Skin epidermis (tissue), 12 donors: ENCODE results near the gene SLC16A8.

Experiments
- H3K27ac ChIP-seq, 21 experiments: fragments of 200-600 bp; sonication (generic) in 11 of 21; one replicate each; pipeline ENCODE4 v1.5.0; 2020; ENCODE audit warnings: mild to moderate bottlenecking in 3 of 21, inconsistent platforms in 2 of 21, moderate library complexity in 2 of 21
- H3K4me3 ChIP-seq, 7 experiments: fragments of 200-600 bp; sonication (generic) in 2 of 7; one replicate each; pipeline ENCODE4 v1.5.0; 2020; ENCODE audit warnings: inconsistent platforms in 2 of 7, mild to moderate bottlenecking in 2 of 7, moderate library complexity in 1 of 7

Gene SLC16A8

GRCh38 chr22:38075105-38075825 is 8.7 kb downstream of the SLC16A8 start:
- H3K4me3 ChIP-seq: no peak overlapping the region

DNA sequence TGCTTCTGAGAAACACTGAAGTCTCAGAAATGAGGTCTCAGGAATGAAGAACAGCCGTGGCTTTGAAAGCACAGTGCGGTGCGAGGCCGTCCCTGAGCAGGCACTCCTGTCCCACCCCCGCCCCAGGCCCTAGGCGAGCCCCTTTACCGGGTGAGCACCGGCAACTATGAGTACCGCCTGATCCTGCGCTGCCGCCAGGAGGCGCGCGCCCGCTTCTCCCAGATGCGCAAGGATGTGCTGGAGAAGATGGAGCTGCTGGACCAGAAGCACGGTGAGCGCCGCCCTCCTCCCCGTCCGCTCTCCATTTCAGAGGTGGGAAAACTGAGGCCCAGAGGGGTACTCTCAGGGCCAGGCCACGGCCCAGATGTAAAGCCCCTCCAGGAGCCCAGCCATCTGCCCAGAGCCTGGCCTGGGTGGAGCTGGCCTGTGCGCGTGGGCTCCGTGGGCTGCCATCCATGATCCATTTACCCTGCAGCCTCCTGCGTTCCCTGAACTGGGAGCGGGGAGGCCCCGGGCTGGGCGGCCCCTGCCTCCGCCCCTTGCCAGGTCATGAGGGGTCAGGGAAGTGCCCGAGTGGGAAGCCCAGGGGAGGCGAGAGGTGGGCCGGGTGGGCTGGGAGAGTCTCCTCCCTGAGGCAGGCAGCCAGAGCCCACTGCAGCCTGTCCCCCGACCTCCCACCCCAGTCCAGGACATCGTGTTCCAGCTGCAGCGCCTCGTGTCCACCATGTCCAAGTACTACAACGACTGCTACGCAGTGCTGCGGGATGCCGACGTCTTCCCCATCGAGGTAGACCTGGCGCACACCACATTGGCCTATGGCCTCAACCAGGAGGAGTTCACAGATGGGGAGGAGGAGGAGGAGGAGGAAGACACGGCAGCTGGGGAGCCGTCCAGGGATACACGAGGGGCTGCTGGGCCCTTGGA is 9.5 kb downstream of the SLC16A8 start:
- no peak overlapping the region for H3K4me3 ChIP-seq
- H3K27ac ChIP-seq: no peak overlapping the region

More at GRCh38 chr22:38075105-38075825, 8.7 kb downstream of the SLC16A8 start:
- no peak overlapping the region for H3K27ac ChIP-seq

DNA sequence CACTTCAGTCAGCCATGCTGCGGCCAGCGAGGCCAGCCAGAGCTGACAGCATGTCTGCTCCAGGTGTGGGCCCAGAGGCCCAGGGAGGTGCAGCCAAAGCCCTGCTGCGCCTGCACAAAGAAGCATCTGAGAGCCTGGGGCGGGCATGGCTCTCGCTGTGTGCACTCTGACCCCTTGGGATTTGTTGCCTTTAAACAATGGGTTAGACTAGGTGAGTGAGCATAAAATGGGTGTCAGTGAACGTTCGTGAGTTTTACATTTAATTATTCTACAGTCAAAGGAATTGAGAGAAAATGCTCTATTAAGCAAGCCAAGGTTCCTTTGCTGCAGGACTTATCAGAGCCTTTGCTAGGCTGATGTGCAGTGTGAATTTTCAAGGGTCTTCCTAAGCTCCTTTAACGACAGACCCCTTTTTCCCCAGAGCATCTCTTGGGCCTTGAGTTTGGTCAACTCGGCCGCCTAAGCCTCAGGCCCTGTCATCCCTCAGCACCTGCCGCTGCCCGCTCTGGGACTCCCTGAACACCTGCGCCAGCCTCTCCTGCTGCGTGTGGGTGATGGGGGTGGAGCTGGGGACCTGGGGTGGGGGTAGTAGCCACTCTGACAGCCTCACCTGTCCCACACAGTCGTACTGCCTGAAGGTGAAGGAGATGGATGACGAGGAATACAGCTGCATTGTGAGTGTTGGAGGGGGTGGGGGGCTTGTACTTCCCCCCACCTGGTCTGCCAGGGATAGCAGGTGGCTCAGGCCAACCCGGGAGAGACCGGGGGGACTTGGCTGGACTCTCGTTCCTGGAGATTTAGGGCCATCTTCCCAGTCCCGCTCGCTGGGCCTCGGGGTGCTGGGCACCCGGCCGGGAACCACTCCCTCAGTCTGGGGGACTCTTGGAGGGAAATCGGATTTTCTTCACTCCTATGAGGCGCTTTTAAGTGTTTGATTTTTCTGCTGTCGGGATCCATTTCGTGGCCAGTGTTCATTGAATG is 10.5 kb downstream of the SLC16A8 start:
- H3K27ac ChIP-seq: no peak overlapping the region
- no peak overlapping the region for H3K4me3 ChIP-seq

- no peak overlapping the region for H3K27ac ChIP-seq
These were observed 11.4 kb downstream of the SLC16A8 start for GRCh38 chr22:38072322-38073149.

DNA sequence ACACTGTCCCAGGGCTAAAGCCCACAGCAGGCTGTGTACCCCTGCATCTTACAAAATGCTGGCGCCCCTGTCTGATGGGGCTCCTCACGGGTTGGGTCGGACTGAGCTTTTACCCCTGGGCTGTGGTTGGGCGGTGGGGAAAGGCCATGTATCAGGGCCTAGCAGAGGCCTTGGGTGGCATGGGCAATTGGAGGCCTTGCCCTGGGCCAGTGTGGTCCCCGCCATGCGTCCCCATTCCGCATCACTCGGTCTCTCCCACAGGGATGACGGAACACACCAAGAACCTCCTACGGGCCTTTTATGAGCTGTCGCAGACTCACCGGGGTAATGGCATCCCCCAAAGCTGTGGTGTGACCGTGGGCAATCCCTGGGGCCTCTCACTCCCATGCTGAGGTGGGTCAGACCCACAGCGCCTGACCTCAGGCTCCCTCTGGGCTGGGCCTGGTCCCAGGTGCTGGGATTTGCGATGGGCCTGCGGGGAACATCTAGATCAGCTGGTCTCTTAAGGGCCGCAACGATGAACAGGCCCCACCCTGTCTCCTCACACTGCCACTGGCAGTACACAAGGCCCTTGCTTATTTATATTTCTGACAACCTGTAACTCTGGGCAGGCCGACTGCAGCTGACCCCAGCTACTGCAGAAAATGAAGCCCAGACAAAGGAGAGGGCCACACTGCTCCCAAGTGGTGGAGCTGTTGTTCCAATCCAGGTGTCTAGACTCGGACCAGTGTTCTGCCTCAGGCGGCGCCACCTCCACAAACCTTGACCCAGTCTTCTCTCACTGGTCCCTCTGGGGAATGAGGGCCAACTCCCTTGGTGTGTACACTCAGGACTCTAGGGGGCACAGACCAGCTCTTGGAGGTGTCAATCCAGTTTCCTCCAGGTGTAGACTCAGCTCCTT is 12.3 kb downstream of the SLC16A8 start:
- Histone ChIP-seq H3K4me3 (no peak overlapping the region), H3K27ac (no peak overlapping the region)

More at GRCh38 chr22:38072322-38073149, 11.4 kb downstream of the SLC16A8 start:
- no peak overlapping the region for H3K4me3 ChIP-seq

DNA sequence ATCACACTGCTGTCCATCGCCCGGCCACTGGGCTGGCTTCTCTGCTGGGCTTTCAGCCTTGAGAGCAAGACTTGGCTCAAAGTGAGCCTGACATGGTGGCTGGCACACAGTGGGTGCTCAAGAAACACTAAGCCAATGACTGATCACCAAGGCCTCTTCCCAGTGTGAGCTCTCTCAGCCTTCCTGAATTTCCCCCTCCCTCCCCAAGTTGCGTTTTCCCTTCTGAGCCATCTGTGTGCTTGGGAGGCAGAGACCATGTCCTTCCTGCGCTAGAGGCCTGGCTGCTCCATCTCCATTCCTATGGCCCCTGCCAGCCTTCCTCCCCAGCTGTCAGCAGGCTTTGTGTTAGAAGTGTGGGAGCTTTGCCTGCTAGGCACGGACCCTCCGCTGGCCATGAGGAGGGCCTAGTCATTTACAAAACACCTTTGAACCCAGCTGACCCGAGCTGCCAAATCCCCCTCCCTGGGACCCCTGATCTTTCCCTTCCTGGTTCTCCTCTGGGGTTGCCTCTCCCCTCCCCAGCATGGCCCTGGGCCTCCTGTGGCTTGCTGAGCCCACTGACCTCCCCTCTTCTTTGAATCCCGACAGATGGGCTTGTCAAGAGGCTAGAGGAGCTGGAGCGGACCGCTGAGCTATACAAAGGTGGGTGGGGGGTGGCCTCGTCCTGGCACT is 13.6 kb downstream of the SLC16A8 start:
- no peak overlapping the region for H3K4me3 ChIP-seq
- H3K27ac ChIP-seq: peak overlapping the region in 5 of 21 experiments; percentile 14 to 63 (median 31)

DNA sequence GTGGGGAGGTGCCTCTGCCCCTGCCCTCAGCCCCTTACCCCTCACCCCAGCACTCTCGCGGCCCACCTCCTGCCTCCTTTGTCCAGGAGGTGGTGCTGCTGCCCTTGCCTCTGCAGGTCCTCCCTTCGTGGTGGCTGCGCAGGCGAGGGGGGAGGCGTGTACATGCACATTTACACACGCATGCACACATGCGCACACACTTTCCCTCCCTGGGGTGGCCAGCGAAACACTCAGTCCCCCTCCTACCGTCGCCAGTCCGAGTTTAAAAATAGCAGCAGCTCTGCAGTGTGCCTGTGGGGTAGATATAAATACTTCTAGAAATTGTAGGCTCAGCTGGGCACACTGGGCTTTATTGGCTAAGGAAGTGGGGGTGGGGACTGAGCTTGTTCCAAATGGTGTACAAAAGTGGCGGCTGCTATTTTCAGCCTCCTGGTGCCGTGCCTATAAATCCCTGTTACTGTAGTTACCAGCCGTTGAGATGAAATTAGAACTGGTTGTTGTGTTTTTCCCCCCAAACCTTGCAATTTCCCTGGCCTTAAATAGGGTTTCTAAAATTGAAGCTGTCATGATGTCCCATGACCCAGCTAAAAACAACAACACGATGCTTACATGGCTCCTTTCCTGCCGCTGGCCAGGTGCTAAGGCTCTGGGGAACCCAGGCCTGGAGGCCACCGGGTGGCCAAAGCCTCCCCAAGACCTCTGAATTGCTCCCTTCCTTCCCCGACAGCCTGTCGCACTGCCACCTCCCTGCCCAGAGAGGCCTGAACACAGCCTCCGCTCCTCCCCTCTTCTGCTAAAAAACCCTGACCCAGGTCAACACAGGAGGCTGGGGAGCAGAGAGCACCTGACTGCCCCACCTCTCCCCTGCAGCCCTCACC is 14.4 kb downstream of the SLC16A8 start:
- Histone ChIP-seq H3K27ac (peak overlapping the region in 6 of 21 experiments; percentile 14 to 67 (median 36)), H3K4me3 (no peak overlapping the region)

DNA sequence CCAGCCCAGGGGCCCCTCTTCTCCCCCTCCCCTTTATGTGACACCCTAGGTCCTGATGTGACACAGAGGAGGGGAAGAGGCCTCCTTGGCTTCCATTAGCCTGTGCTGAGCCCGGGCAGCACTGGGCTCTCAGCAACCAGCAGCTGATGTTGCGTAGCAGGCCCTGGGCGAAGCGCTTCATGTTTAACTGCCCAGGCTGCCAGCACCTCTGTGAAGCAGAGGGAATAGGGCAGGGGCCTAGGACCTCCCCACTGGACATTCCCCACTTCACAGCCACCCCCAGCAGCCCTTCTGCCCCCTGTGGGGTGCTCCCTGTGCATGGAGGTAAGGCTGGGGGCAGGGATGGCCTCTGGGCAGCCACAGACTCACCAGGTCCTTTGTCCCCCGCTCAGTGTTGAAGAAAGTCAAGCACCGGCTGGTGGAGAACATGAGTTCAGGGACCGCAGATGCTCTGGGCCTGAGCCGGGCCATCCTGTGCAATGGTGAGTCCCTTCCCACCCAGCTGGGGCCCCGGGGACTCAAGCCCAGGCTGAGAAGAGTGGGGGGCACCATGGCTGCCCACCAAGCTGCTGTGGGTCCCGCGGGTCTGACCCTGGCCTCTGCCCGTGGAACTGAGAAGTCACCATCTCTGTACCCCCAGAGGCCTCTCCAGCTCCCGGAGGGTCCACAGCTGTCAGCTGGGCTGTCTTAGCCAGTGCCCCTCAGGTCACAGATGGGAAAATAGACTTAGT is 15.2 kb downstream of the SLC16A8 start:
- Histone ChIP-seq H3K27ac (peak overlapping the region in 3 of 21 experiments; percentile 40 to 67 (median 60)), H3K4me3 (no peak overlapping the region)

DNA sequence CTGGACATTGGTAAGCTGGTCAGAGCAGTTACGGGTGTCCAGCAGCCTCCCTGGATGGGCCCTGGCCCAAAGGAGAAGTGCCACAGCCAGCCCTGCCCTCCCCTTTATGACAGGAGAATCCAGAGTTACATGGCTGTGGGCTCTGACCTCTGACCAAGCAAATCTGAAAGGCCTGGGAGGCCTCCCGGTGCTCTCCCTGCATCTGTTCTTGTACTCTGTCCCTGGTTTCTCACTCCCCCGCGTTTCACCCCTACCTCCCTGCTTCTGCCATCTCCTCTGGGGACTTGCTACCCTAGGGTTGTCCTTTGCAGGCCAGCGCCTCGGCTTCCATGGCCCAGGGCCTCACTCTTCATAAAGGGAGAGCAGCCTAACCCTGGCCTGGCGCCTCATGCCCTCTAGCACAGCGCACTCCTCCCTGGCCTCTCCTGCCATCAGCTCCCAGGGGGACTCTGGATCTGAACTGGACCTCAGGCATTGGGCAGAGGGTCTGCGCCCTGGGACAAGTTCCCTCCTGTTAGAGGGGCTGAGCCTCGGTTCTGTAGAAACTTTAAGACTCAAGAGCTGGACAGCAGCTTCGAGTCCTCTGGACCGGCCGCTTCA is 16.1 kb downstream of the SLC16A8 start:
- Histone ChIP-seq H3K27ac (peak overlapping the region in 1 of 21 experiments; percentile 67), H3K4me3 (no peak overlapping the region)

DNA sequence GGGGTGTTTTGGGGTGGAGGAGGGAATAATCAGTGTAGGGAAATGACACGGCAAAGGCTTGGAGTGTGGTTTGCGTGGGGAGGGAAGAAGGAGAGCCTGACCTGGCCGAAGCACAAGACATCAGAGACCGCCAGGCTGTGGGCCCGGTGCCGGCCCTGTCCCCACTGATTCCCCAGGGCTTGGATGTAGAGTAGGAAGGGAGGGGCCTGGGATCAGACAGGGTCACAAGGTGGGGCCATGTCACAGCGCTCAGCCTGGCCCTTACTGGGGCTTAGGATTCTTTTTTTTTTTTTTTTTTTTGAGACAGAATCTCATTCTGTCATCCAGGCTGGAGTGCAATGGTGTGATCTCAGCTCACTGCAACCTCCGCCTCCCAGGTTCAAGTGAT is 17.0 kb downstream of the SLC16A8 start:
- H3K27ac ChIP-seq: no peak overlapping the region
- H3K4me3 ChIP-seq: no peak overlapping the region

DNA sequence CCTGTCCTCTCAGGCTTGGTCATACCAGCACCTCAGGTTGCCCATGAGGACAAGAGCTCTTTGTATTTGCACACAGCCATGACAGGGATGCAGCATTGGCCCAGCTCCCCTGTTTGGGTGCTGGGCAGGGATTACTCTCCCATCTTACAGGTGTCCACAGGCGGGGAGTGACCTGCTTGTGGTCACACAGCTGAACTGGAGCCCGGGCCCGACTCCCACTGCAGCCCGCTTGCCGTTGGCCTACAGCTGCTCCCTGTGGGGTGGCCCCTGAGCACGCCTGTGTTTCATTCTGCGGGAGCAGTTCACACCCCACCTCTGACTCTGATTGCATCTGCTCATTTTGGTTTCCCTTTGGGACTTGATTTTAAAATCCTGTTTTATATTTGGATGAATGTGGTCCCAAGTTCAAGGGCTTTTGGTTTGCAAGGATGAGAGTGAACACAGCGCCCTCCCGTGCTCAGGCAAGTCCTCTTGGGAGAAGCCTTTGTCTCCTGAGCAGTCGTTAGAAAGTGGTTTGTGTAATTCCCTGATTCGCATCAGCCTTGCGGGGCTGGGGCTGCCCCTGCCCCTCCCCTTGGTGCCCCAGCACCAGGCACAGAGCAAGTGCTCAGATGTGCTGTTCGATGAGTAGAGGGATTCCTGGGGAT is 17.5 kb downstream of the SLC16A8 start:
- H3K4me3 ChIP-seq: no peak overlapping the region
- H3K27ac ChIP-seq: no peak overlapping the region

GRCh38 chr22:38065539-38065938 is 18.4 kb downstream of the SLC16A8 start:
- H3K27ac ChIP-seq: no peak overlapping the region
- no peak overlapping the region for H3K4me3 ChIP-seq

DNA sequence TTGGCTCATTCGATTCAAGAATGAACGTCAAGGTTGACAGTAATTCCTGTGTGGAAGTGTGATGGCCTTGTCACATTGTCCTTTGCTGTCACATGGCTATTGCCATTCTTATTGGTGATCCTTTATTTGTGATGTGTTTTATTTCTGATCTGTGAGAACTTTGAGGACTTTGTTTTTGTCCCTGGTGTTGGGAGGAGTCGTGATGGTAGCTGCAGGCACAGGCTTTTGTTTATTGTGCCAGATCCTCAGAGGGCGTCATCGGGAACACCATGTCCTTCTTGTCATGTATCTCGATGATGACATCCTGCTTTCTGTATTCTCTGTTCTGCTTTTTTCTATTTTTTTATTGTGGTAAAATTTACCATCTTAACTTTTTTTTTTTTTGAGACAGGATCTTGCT is 21.2 kb downstream of the SLC16A8 start:
- Histone ChIP-seq H3K4me3 (no peak overlapping the region), H3K27ac (peak overlapping the region in 1 of 21 experiments; percentile 43)

DNA sequence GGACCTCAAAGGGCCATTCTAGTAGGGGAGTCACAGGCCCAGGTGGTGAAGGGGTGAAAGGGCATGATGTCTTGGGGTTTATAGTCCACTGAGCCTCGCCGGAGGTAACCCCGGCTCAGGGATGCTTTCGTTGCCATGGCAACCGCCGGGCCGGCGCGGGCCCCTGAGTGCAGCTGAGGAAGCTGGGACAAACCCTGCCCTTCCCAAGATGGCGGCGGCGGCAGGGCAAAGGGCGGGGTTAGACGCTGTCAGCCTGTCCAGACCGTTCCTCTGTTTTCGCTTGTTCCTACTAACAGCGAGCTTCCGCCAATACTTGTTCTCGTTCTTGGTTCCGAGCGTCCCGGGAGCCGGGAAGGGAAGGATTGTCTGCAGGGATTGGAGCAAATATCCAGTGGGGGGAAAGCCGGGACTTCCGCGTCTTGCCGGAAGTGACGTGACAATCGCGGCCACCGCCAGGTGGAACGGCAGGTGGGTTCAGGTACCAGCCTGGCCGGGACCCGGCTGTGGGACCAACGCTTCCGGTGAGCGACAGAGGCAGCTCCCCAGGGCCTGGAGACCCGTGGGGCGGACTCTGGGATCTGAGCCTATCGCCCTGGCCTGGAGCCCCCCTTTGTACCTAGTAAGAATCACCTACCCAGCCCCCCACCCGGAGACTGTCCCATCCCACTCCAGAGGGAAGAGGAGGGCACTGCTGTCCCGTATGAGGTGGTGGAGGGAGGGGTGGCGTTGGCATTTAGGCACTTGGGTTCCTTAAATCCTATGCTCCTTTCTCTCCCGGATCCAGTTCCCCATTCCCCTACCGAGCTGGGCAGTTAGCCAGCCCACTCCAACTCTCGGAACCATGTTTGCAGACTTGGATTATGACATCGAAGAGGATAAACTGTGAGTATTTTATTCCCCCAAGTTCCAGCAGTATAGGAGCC is 26.8 kb downstream of the SLC16A8 start, which contains the start of gene PICK1:
PICK1 (plus strand) TSS at position 436 of the 923 bp plus-strand sequence; CDS start at position 842, 406 bp downstream.
- H3K27ac ChIP-seq: peak within 1 kb of the TSS; percentile 51 to 91 (median 78)
- H3K4me3 ChIP-seq: peak within 1 kb of the TSS; percentile 36 to 68 (median 59)
